ENCODE measurements around the gene ALDH18A1. TPM values are rescaled to one million over a fixed set of nuclear protein-coding genes. Genes with fewer than 3 reads are reported as not detected.

ALDH18A1 gene
- total RNA-seq, 4 donors from 2014 or later = 2.6 to 6.7 (median 5.7) TPM

DNA sequence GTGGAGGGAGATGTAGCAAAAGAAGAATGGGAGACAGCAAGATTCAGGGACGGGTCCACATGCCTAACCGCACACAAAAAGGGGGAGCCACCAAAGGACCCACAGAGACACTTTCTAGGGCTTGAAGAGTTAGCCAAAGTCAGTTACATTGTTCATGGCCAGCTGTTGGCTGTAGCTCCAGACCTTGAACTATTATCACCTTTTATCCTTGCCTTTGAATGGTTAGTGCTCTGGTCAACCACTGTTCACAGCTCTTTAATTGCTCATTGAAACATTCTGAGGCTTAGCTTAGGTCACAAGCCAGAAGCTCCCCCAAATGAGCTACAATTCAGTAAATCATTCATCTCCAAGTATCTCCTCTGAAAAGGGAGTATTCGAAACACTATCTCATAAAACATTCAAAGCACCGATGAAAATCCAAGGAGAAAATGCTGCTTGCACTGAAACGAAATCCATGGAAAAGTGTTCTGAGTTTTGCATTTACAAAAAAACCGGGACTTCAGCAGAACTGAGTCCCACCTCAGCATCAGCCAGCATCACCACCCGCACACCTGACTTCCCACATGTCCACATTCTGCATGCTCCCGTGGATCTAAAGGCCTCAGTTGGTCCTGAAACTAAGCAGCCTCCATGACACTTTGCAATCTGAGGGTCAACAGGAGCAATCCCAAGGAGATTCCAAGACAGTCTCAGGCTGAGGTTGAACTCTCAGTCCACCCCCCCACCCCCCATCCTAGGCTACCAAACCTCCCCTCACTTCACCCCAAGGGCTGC, 99.3 kb downstream of the ALDH18A1 start:
- Histone ChIP-seq H3K4me3 (no peak overlapping the region), H3K36me3 (no peaks in the 10 kb centered on the region), H3K27me3 (no peaks in the 10 kb centered on the region), H3K4me1 (peaks cover 30 to 52% of the 10 kb centered on the region in 2 donors), H3K9me3 (no peaks in the 10 kb centered on the region), H3K27ac (peak overlapping the region in 2 of 4 donors; percentile 89 to 96)
- DNase-seq (no peak), ATAC-seq (no peak)
- no peak for TF ChIP-seq POLR2A (IDR thresholded peaks at IDR 0.05)
- TF ChIP-seq, protein P1, sequence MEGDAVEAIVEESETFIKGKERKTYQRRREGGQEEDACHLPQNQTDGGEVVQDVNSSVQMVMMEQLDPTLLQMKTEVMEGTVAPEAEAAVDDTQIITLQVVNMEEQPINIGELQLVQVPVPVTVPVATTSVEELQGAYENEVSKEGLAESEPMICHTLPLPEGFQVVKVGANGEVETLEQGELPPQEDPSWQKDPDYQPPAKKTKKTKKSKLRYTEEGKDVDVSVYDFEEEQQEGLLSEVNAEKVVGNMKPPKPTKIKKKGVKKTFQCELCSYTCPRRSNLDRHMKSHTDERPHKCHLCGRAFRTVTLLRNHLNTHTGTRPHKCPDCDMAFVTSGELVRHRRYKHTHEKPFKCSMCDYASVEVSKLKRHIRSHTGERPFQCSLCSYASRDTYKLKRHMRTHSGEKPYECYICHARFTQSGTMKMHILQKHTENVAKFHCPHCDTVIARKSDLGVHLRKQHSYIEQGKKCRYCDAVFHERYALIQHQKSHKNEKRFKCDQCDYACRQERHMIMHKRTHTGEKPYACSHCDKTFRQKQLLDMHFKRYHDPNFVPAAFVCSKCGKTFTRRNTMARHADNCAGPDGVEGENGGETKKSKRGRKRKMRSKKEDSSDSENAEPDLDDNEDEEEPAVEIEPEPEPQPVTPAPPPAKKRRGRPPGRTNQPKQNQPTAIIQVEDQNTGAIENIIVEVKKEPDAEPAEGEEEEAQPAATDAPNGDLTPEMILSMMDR (IDR thresholded peaks at IDR 0.05 in 4 of 5, conservative IDR thresholded peaks at IDR 0.05 in 1 of 5) = no peak
- intact Hi-C loops (cut with DNase I; ENCODE audit: low total_unique reads) (no loop called here), in situ Hi-C loops (cut with MboI; ENCODE audit: low sequenced_read_pairs in 4 of 4) (no loop called here)

Other genes starting within 250 kb of the ALDH18A1 start
- 100 to 1,000 TPM; 146 to 331 (median 186) TPM for gene SORBS1, start 95.3 kb downstream of the ALDH18A1 start, total RNA-seq
- gene TCTN3, start 37.2 kb upstream of the ALDH18A1 start, total RNA-seq = 1 to 10 TPM; 6.3 to 8.6 (median 6.8) TPM
- 1 to 10 TPM; 1.7 to 6.9 (median 3.8) TPM for gene ENTPD1, start 99.5 kb upstream of the ALDH18A1 start, total RNA-seq